Erythroblast (primary cell): ENCODE results near the gene TDRD1.

ENCODE experiments used
- GATA1 ChIP-seq: IDR thresholded peaks from 2 replicates; pipeline ENCODE4 v1.6.1; 2011; ENCODE audit warnings: low read depth, mild to moderate bottlenecking, control low read depth, low read length, moderate library complexity
- POLR2A ChIP-seq: IDR thresholded peaks from 2 replicates; pipeline ENCODE4 v1.6.1; 2011; ENCODE audit warnings: mild to moderate bottlenecking, low read length

- TF ChIP-seq POLR2A (no peak), GATA1 (no peak)
Measured at GRCh38 chr10:114181971-114182370, 2.8 kb downstream of the TDRD1 start.
